IPS-20b (cell line): Measurements from ENCODE around the gene WNT1.

Experiments
- H3K27ac ChIP-seq: one replicate; pipeline ENCODE4 v1.5.1; 2013; ENCODE audit warnings: low read length
- H3K27me3 ChIP-seq: 2 replicates; pipeline ENCODE4 v1.6.1; 2013; ENCODE audit warnings: mild to moderate bottlenecking, low read length, inconsistent platforms; ENCODE audit not compliant: insufficient read depth
- H3K36me3 ChIP-seq: 2 replicates; pipeline ENCODE4 v1.6.1; 2013; ENCODE audit warnings: low read depth, mild to moderate bottlenecking, inconsistent platforms, low read length, moderate library complexity; ENCODE audit not compliant: insufficient read depth
- H3K4me1 ChIP-seq: 2 replicates; pipeline ENCODE4 v1.6.1; 2013; ENCODE audit warnings: mild to moderate bottlenecking, control low read depth, inconsistent platforms, low read length, moderate library complexity; ENCODE audit not compliant: insufficient read depth
- H3K4me3 ChIP-seq: 2 replicates; pipeline ENCODE4 v1.5.1; 2013; ENCODE audit warnings: mild to moderate bottlenecking, low read length, inconsistent platforms
- H3K9ac ChIP-seq: 2 replicates; pipeline ENCODE4 v1.6.1; 2013; ENCODE audit warnings: low read depth, mild to moderate bottlenecking, inconsistent platforms, low read length, moderate library complexity
- H3K9me3 ChIP-seq: 2 replicates; pipeline ENCODE4 v1.6.1; 2013; ENCODE audit warnings: mild to moderate bottlenecking, low read depth, low read length, inconsistent platforms; ENCODE audit not compliant: insufficient read depth

The WNT1 gene

GRCh38 chr12:48998497-48999353, 20.6 kb downstream of the WNT1 start:
- Histone ChIP-seq H3K9me3 (no peaks in the 10 kb centered on the region), H3K27me3 (peaks cover 79% of the 10 kb centered on the region), H3K9ac (no peak overlapping the region), H3K4me3 (peak overlapping the region; percentile 57), H3K36me3 (peaks cover 11% of the 10 kb centered on the region; the same call in 1 of the 2 replicates), H3K4me1 (peaks cover 2% of the 10 kb centered on the region), H3K27ac (no peak overlapping the region)

GRCh38 chr12:48999371-49000131, 21.4 kb downstream of the WNT1 start, which contains the start of gene DDN:
Gene DDN, minus strand, starts transcription at chr12:48999375. Its CDS starts 88 bp downstream, at chr12:48999287.
- Histone ChIP-seq H3K27ac (no peak within 1 kb of the TSS), H3K9me3 (no peaks in the 10 kb centered on the region), H3K4me1 (peaks cover 2% of the 10 kb centered on the region; the same call in 1 of the 2 replicates), H3K36me3 (peaks cover 11% of the 10 kb centered on the region), H3K9ac (no peak within 1 kb of the TSS), H3K4me3 (peak within 1 kb of the TSS; percentile 59), H3K27me3 (peaks cover 71% of the 10 kb centered on the region)

- Histone ChIP-seq H3K36me3 (peaks cover 17% of the 10 kb centered on the region), H3K27ac (no peak overlapping the region), H3K27me3 (peaks cover 63% of the 10 kb centered on the region), H3K9me3 (no peaks in the 10 kb centered on the region), H3K9ac (no peak overlapping the region), H3K4me1 (peaks cover 2% of the 10 kb centered on the region; the same call in 1 of the 2 replicates), H3K4me3 (no peak overlapping the region)
Measured at GRCh38 chr12:49000346-49000745, 22.2 kb downstream of the WNT1 start.

GRCh38 chr12:49008943-49009342, 30.8 kb downstream of the WNT1 start:
- no peaks in the 10 kb centered on the region for H3K9me3 ChIP-seq
- H3K9ac ChIP-seq, result no peak overlapping the region
- peaks cover 6% of the 10 kb centered on the region for H3K36me3 ChIP-seq
- H3K4me3 ChIP-seq, result no peak overlapping the region
- H3K4me1 ChIP-seq, result no peaks in the 10 kb centered on the region
- H3K27me3 ChIP-seq, result no peaks in the 10 kb centered on the region
- H3K27ac ChIP-seq, result no peak overlapping the region

GRCh38 chr12:49010092-49010668, 32.1 kb downstream of the WNT1 start:
- Histone ChIP-seq H3K9ac (no peak overlapping the region), H3K27ac (no peak overlapping the region), H3K4me3 (no peak overlapping the region), H3K9me3 (no peaks in the 10 kb centered on the region), H3K27me3 (no peaks in the 10 kb centered on the region), H3K36me3 (peaks cover under 1% of the 10 kb centered on the region), H3K4me1 (no peaks in the 10 kb centered on the region)

GRCh38 chr12:49012739-49013138, 34.6 kb downstream of the WNT1 start:
- Histone ChIP-seq H3K4me1 (no peaks in the 10 kb centered on the region), H3K9ac (no peak overlapping the region), H3K27ac (no peak overlapping the region), H3K36me3 (no peaks in the 10 kb centered on the region; the same call in 1 of the 2 replicates), H3K4me3 (no peak overlapping the region), H3K9me3 (no peaks in the 10 kb centered on the region), H3K27me3 (no peaks in the 10 kb centered on the region)

- Histone ChIP-seq H3K4me1 (no peaks in the 10 kb centered on the region), H3K4me3 (no peak overlapping the region), H3K27ac (no peak overlapping the region), H3K9ac (no peak overlapping the region), H3K27me3 (no peaks in the 10 kb centered on the region), H3K36me3 (no peaks in the 10 kb centered on the region), H3K9me3 (no peaks in the 10 kb centered on the region)
Measured at GRCh38 chr12:49013428-49013827, 35.3 kb downstream of the WNT1 start.

GRCh38 chr12:49014547-49014946, 36.4 kb downstream of the WNT1 start:
- Histone ChIP-seq H3K27ac (no peak overlapping the region), H3K9me3 (no peaks in the 10 kb centered on the region), H3K36me3 (no peaks in the 10 kb centered on the region), H3K4me1 (peaks cover 3% of the 10 kb centered on the region; the same call in 1 of the 2 replicates), H3K9ac (no peak overlapping the region), H3K27me3 (no peaks in the 10 kb centered on the region), H3K4me3 (no peak overlapping the region)

GRCh38 chr12:49015196-49015595, 37.1 kb downstream of the WNT1 start:
- Histone ChIP-seq H3K27me3 (no peaks in the 10 kb centered on the region), H3K27ac (no peak overlapping the region), H3K36me3 (no peaks in the 10 kb centered on the region), H3K4me3 (no peak overlapping the region), H3K4me1 (peaks cover 4% of the 10 kb centered on the region; the same call in 1 of the 2 replicates), H3K9ac (no peak overlapping the region), H3K9me3 (no peaks in the 10 kb centered on the region)

- H3K4me3 ChIP-seq, result peak overlapping the region; percentile 95
- no peak overlapping the region for H3K27ac ChIP-seq
- peak overlapping the region; percentile 94 for H3K9ac ChIP-seq
- no peaks in the 10 kb centered on the region for H3K9me3 ChIP-seq
- peaks cover 20% of the 10 kb centered on the region for H3K36me3 ChIP-seq
- H3K27me3 ChIP-seq, result no peaks in the 10 kb centered on the region
- H3K4me1 ChIP-seq, result peaks cover 4% of the 10 kb centered on the region; the same call in 1 of the 2 replicates
Measured at GRCh38 chr12:49017891-49018260, 39.8 kb downstream of the WNT1 start.

- Histone ChIP-seq H3K36me3 (peaks cover 26% of the 10 kb centered on the region), H3K4me1 (peaks cover 4% of the 10 kb centered on the region; the same call in 1 of the 2 replicates), H3K9me3 (no peaks in the 10 kb centered on the region), H3K4me3 (peak within 1 kb of the TSS; percentile 95), H3K27me3 (no peaks in the 10 kb centered on the region), H3K27ac (peak within 1 kb of the TSS; percentile 96), H3K9ac (peak within 1 kb of the TSS; percentile 94)
Measured at GRCh38 chr12:49018261-49019119, 40.4 kb downstream of the WNT1 start, which contains the start of gene PRKAG1. Gene PRKAG1, minus strand, starts transcription at chr12:49018776. Its CDS starts 36 bp downstream, at chr12:49018740.
